ENCODE results near the gene HUNK. TPM values are rescaled to one million over a fixed set of nuclear protein-coding genes. Genes with fewer than 3 reads are reported as not detected.

HUNK gene
- total RNA-seq, 2 experiments from 2014 or later, result not detected

- H3K4me3 Mint-ChIP-seq, result no peak overlapping the region
- no peaks in the 10 kb centered on the region for H3K9me3 ChIP-seq (ENCODE audit: control insufficient read depth in 1 of 2, insufficient read depth in 1 of 2, low read length in 2 of 2)
- H3K4me1 ChIP-seq (ENCODE audit: insufficient read depth, low read length), result no peaks in the 10 kb centered on the region
- no peaks in the 10 kb centered on the region for H3K4me1 Mint-ChIP-seq (ENCODE audit: low read depth)
- no peak overlapping the region for H3K27ac ChIP-seq (ENCODE audit: low read depth in 1 of 2, low read length in 2 of 2)
- TF ChIP-seq, protein P1, sequence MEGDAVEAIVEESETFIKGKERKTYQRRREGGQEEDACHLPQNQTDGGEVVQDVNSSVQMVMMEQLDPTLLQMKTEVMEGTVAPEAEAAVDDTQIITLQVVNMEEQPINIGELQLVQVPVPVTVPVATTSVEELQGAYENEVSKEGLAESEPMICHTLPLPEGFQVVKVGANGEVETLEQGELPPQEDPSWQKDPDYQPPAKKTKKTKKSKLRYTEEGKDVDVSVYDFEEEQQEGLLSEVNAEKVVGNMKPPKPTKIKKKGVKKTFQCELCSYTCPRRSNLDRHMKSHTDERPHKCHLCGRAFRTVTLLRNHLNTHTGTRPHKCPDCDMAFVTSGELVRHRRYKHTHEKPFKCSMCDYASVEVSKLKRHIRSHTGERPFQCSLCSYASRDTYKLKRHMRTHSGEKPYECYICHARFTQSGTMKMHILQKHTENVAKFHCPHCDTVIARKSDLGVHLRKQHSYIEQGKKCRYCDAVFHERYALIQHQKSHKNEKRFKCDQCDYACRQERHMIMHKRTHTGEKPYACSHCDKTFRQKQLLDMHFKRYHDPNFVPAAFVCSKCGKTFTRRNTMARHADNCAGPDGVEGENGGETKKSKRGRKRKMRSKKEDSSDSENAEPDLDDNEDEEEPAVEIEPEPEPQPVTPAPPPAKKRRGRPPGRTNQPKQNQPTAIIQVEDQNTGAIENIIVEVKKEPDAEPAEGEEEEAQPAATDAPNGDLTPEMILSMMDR (IDR thresholded peaks at IDR 0.05), result no peak
- H3K36me3 ChIP-seq (ENCODE audit: insufficient read depth, low read length), result no peaks in the 10 kb centered on the region
- ChIA-PET CTCF (no interaction called here), POLR2A (no interaction called here)
- H3K27ac Mint-ChIP-seq, result no peak overlapping the region
- ATAC-seq (ENCODE audit: poor library complexity), result no peak
- H3K27me3 ChIP-seq (ENCODE audit: control insufficient read depth in 1 of 2, insufficient read depth in 2 of 2, low read length in 2 of 2), result peaks cover 3 to 20% of the 10 kb centered on the region in 2 experiments
- peaks cover 66% of the 10 kb centered on the region for H3K27me3 Mint-ChIP-seq
- intact Hi-C loops (cut with DNase I, micrococcal nuclease), result no loop called here
- DNase-seq, result no peak
- H3K4me3 ChIP-seq (ENCODE audit: low read length), result no peak overlapping the region
- no peaks in the 10 kb centered on the region for H3K36me3 Mint-ChIP-seq (ENCODE audit: low read depth)
- H3K9me3 Mint-ChIP-seq, result no peaks in the 10 kb centered on the region
Measured at GRCh38 chr21:31908106-31909031, 35.5 kb downstream of the HUNK start.

- DNase-seq (no peak), ATAC-seq (ENCODE audit: poor library complexity) (no peak)
- ChIA-PET POLR2A (no interaction called here), CTCF (no interaction called here)
- Mint-ChIP-seq H3K36me3 (ENCODE audit: low read depth) (no peaks in the 10 kb centered on the region), H3K27ac (no peak overlapping the region), H3K27me3 (peaks cover 67% of the 10 kb centered on the region), H3K4me3 (no peak overlapping the region), H3K9me3 (no peaks in the 10 kb centered on the region), H3K4me1 (ENCODE audit: low read depth) (no peaks in the 10 kb centered on the region)
- TF ChIP-seq, protein P1 (IDR thresholded peaks at IDR 0.05), result no peak
- no peaks in the 10 kb centered on the region for H3K4me1 ChIP-seq (ENCODE audit: insufficient read depth, low read length)
- intact Hi-C loops (cut with DNase I, micrococcal nuclease), result no loop called here
- H3K27me3 ChIP-seq (ENCODE audit: control insufficient read depth in 1 of 2, insufficient read depth in 2 of 2, low read length in 2 of 2), result peaks cover 5 to 14% of the 10 kb centered on the region in 2 experiments
- no peaks in the 10 kb centered on the region for H3K36me3 ChIP-seq (ENCODE audit: insufficient read depth, low read length)
- no peaks in the 10 kb centered on the region for H3K9me3 ChIP-seq (ENCODE audit: control insufficient read depth in 1 of 2, insufficient read depth in 1 of 2, low read length in 2 of 2)
- H3K4me3 ChIP-seq (ENCODE audit: low read length), result no peak overlapping the region
- no peak overlapping the region for H3K27ac ChIP-seq (ENCODE audit: low read depth in 1 of 2, low read length in 2 of 2)
Measured at GRCh38 chr21:31909153-31910073, 36.6 kb downstream of the HUNK start.

DNA sequence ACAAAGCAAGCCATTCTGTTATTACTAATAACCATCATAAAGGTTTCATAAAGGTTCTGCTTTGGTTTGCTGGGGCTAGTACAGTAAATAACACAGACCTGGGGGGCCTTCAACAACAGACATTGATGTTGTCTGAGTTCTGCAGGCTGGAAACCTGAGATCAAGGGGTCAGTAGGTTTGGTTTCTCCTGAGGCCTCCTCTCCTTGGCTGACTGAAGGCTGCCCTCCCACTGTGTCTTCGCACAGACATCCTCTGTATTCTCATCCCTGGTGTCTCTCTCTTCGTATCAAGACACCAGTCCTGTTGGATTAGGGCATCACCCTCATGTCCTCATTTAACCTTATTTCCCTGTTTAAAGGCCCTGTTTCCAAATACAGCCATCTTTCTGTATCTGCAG is 37.3 kb downstream of the HUNK start:
- H3K27ac Mint-ChIP-seq, result no peak overlapping the region
- no peaks in the 10 kb centered on the region for H3K4me1 ChIP-seq (ENCODE audit: insufficient read depth, low read length)
- POLR2A ChIA-PET, result no interaction called here
- H3K4me3 ChIP-seq (ENCODE audit: low read length), result no peak overlapping the region
- no peak overlapping the region for H3K27ac ChIP-seq (ENCODE audit: low read depth in 1 of 2, low read length in 2 of 2)
- CTCF ChIA-PET, result no interaction called here
- ATAC-seq (ENCODE audit: poor library complexity) (no peak), DNase-seq (no peak)
- no peaks in the 10 kb centered on the region for H3K4me1 Mint-ChIP-seq (ENCODE audit: low read depth)
- H3K4me3 Mint-ChIP-seq, result no peak overlapping the region
- peaks cover 62% of the 10 kb centered on the region for H3K27me3 Mint-ChIP-seq
- H3K9me3 Mint-ChIP-seq, result no peaks in the 10 kb centered on the region
- TF ChIP-seq, protein P1 (IDR thresholded peaks at IDR 0.05), result no peak
- H3K36me3 ChIP-seq (ENCODE audit: insufficient read depth, low read length), result no peaks in the 10 kb centered on the region
- no peaks in the 10 kb centered on the region for H3K36me3 Mint-ChIP-seq (ENCODE audit: low read depth)
- no peaks in the 10 kb centered on the region for H3K9me3 ChIP-seq (ENCODE audit: control insufficient read depth in 1 of 2, insufficient read depth in 1 of 2, low read length in 2 of 2)
- intact Hi-C loops (cut with DNase I, micrococcal nuclease), result no loop called here
- H3K27me3 ChIP-seq (ENCODE audit: control insufficient read depth in 1 of 2, insufficient read depth in 2 of 2, low read length in 2 of 2), result peaks cover 5 to 14% of the 10 kb centered on the region in 2 experiments

All from CD4-positive, alpha-beta T cell (primary cell).